ENCODE results near the gene RAB4A. TPM values are rescaled to one million over a fixed set of nuclear protein-coding genes. Genes with fewer than 3 reads are reported as not detected.

Gene RAB4A
- total and polyA plus RNA-seq, 2 of the 8 experiments (the other 6 are each of a cell fraction or from before 2014, with no cell fraction given) = 13.3 to 68.8 TPM

DNA sequence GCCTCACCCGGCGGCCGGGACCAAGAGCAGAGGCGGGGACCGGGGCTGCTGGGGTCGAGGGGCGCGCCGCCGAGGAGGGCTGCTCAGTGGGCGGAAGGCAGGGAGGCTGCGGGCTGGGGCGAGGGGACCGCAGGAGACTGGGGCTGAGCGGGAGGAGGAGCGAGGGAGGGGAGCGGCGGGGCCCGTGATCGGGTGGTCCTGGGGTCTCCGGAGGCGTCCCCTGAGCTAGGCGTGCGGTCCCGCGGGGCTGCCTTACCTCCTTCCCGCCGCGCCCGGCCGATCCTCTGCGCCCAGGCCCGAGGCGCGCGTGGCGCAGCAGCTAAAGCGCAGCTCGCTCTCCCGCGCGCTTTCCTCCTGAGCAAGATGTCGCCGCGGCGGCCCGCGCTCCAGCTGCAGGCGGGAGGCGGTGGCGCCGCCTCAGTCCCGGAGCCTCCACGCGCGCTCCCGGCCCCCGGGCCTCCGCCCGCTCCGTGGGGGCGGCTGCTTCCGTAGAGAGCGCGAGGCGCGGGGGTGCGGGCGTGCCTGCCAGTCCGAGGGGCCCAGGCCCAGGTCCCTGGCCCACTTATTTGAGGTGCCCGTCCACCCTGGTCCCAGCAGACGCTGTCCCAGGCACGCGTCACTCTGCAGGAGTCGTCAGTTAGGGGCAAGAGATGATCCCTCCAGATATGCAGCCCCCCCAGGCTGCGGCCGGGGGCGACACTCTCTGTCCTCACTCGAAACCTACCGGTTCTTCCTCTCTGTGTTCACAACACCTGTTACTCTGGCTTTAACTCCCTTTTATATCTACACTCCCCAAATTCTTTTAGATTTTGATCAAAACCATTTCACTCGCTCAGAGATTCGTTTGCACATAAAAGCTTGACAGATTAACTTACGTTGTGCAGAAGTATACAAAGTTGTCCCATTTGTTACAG, 72.0 kb downstream of the RAB4A start, which contains the start of gene CCSAP:
TSS of gene CCSAP (minus strand) at position 392 of the 914 bp plus-strand sequence. CDS start 582 bp downstream, outside the sequence.
- Histone ChIP-seq H3K79me2 (ENCODE audit: control insufficient read depth in 1 of 2, insufficient read depth in 2 of 2, low read length in 2 of 2) (peaks cover 0 to 34% of the 10 kb centered on the region in 2 experiments; a peak in 3 of 4 replicates), H3K9ac (replicated peaks in 1 of 4; ENCODE audit: extremely low read depth in 1 of 4, low read depth in 3 of 4, low read length in 3 of 4) (peak within 1 kb of the TSS; percentile 47 to 78 (median 54)), H3K4me1 (replicated peaks in 1 of 4; ENCODE audit: control insufficient read depth in 3 of 4, insufficient read depth in 4 of 4, low read length in 3 of 4) (peaks cover 0 to 6% (median 5%) of the 10 kb centered on the region in 4 experiments; a peak in 6 of 7 replicates), H3K4me3 (ENCODE audit: extremely low read depth in 1 of 4, insufficient read depth in 2 of 4, low read depth in 3 of 4, low read length in 4 of 4) (peak within 1 kb of the TSS; percentile 58 to 82 (median 79)), H3K18ac (ENCODE audit: extremely low read depth, low read length) (peak within 1 kb of the TSS; percentile 66; the same call in 1 of the 2 replicates), H3K79me1 (ENCODE audit: low read depth, low read length) (peaks cover 2% of the 10 kb centered on the region; the same call in 1 of the 2 replicates), H3K36me3 (ENCODE audit: control insufficient read depth in 2 of 4, insufficient read depth in 4 of 4, low read length in 3 of 4) (no peaks in the 10 kb centered on the region), H3K23me2 (ENCODE audit: low read depth, low read length) (peaks cover 9% of the 10 kb centered on the region; the same call in 1 of the 2 replicates), H2BK20ac (ENCODE audit: low read length) (no peak within 1 kb of the TSS), H2BK5ac (ENCODE audit: low read depth, low read length) (no peak within 1 kb of the TSS; the same call in 1 of the 2 replicates), H2AFZ (ENCODE audit: low read length) (0 out of 2 replicates have a peak within 1 kb of the TSS, but pooled peaks have one; percentile 31), H3K4me2 (ENCODE audit: insufficient read depth in 1 of 2, low read depth in 2 of 2, low read length in 2 of 2) (peak within 1 kb of the TSS; percentile 67 to 95), H3K14ac (ENCODE audit: insufficient read length) (no peak within 1 kb of the TSS), H2BK15ac (ENCODE audit: low read length) (no peak within 1 kb of the TSS; the same call in 1 of the 2 replicates), H4K5ac (ENCODE audit: insufficient read length, low read depth, low read length) (peak within 1 kb of the TSS; percentile 87), H2BK120ac (replicated peaks; ENCODE audit: low read depth, low read length) (no peak within 1 kb of the TSS), H4K20me1 (replicated peaks in 1 of 2; ENCODE audit: control insufficient read depth in 1 of 2, insufficient read depth in 2 of 2, low read length in 2 of 2) (peaks cover 0 to 2% of the 10 kb centered on the region in 2 experiments), H2AK5ac (ENCODE audit: low read depth, low read length) (no peak within 1 kb of the TSS), H3K27me3 (replicated peaks in 1 of 4; ENCODE audit: control insufficient read depth in 3 of 4, extremely low read depth in 1 of 4, insufficient read depth in 3 of 4, low read length in 3 of 4) (peaks cover 2 to 13% (median 9%) of the 10 kb centered on the region in 4 experiments; a peak in 5 of 7 replicates), H3K27ac (ENCODE audit: low read depth, low read length) (peak within 1 kb of the TSS; percentile 63; the same call in 1 of the 2 replicates), H3K56ac (replicated peaks; ENCODE audit: insufficient read length, low read depth, low read length) (no peak within 1 kb of the TSS), H4K91ac (replicated peaks; ENCODE audit: insufficient read length, low read length) (peak within 1 kb of the TSS; percentile 54), H2BK12ac (ENCODE audit: low read depth, low read length) (peak within 1 kb of the TSS; percentile 72; the same call in 1 of the 2 replicates), H3K4ac (replicated peaks; ENCODE audit: insufficient read length, low read depth, low read length) (no peak within 1 kb of the TSS), H4K8ac (ENCODE audit: extremely low read depth, insufficient read depth, low read length) (peak within 1 kb of the TSS; percentile 74), H3K23ac (ENCODE audit: insufficient read length) (no peak within 1 kb of the TSS), H3K9me3 (ENCODE audit: insufficient read depth in 2 of 2, low read depth in 1 of 2, low read length in 1 of 2) (no peaks in the 10 kb centered on the region)
- CTCF ChIA-PET (ENCODE audit: partially characterized antibody) = interaction anchor here (0.6 to 2.4 kb wide), 3 partner anchors 49 to 93 kb away, joined by 3 to 8 read pairs (median 3); no protein-coding TSS in a partner anchor
- 2% methylated on average over 45 of the region's 83 CpGs; no CpG with 5 or more reads in 1 of the 2 experiments for WGBS, 2 experiments (ENCODE audit: extremely low coverage in 1 of 2, insufficient coverage in 1 of 2, insufficient read length in 1 of 2, insufficient replicate concordance in 2 of 2, low coverage in 1 of 2, low lambda C conversion rate in 2 of 2, missing lambda C conversion rate in 1 of 2)
- FAIRE-seq (no peak), DNase-seq (ENCODE audit: low read depth in 1 of 2, low spot score in 2 of 2) (peak in 1 of 2 experiments; percentile 89)
- POLR2A ChIA-PET (ENCODE audit: partially characterized antibody) = interaction anchor here (1.3 to 2.0 kb wide), 2 partner anchors 64 to 69 kb away, joined by 4 to 11 read pairs; no protein-coding TSS in a partner anchor
- TF ChIP-seq BRCA1 (IDR thresholded peaks at IDR 0.05; ENCODE audit: low read depth, low read length) = no peak
- TF ChIP-seq, protein P1, sequence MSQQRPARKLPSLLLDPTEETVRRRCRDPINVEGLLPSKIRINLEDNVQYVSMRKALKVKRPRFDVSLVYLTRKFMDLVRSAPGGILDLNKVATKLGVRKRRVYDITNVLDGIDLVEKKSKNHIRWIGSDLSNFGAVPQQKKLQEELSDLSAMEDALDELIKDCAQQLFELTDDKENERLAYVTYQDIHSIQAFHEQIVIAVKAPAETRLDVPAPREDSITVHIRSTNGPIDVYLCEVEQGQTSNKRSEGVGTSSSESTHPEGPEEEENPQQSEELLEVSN (IDR thresholded peaks at IDR 0.05) = peak; percentile 57
- TF ChIP-seq, protein P2, sequence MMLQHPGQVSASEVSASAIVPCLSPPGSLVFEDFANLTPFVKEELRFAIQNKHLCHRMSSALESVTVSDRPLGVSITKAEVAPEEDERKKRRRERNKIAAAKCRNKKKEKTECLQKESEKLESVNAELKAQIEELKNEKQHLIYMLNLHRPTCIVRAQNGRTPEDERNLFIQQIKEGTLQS (IDR thresholded peaks at IDR 0.05; ENCODE audit: insufficient read depth, low read depth, low read length) = no peak
- 0 out of 4 replicates have a peak, but pooled peaks of 1 of the 2 experiments have one; percentile 16 for TF ChIP-seq SIN3A (conservative IDR thresholded peaks at IDR 0.05 in 1 of 2, IDR thresholded peaks at IDR 0.05 in 1 of 2; ENCODE audit: low read depth in 1 of 2, low read length in 2 of 2)
- 0 out of 2 replicates have a peak, but pooled peaks have one; percentile 20 for TF ChIP-seq SP4 (IDR thresholded peaks at IDR 0.05; ENCODE audit: low read length)
- no peak for TF ChIP-seq RXRA (IDR thresholded peaks at IDR 0.05; ENCODE audit: insufficient read depth, low read depth, low read length)
- peak; percentile 24 for TF ChIP-seq TAF7 (optimal IDR thresholded peaks at IDR 0.05; ENCODE audit: borderline replicate concordance, low read depth, low read length)
